Peyer's patch (tissue), 4 donors: ENCODE measurements around the gene TLCD3B. TPM values are rescaled to one million over a fixed set of nuclear protein-coding genes. Genes with fewer than 3 reads are reported as not detected.
"Not testable (repeated sequence)": the region's sequence is repeated elsewhere in the genome, so short reads cannot be mapped to it uniquely, and the experiment has no call there.

Source experiments
- DNase-seq, 3 donors: peaks; one replicate each; pipeline ENCODE4 v3.0.0-alpha.2; 2017 to 2019
- H3K27ac ChIP-seq, 4 donors: fragments of 200-600 bp; sonication (generic); one replicate each; pipeline ENCODE4 v1.5.1; 2016 to 2019
- H3K27me3 ChIP-seq, 2 donors: fragments of 200-600 bp; sonication (generic); one replicate each; pipeline ENCODE4 v1.5.1; 2019
- H3K36me3 ChIP-seq, 3 donors: fragments of 200-600 bp; sonication (generic); one replicate each; pipeline ENCODE4 v1.5.1; 2016 to 2019
- H3K4me1 ChIP-seq, 4 donors: fragments of 200-600 bp; sonication (generic); one replicate each; pipeline ENCODE4 v1.5.1; 2016 to 2019
- H3K4me3 ChIP-seq, 4 donors: fragments of 200-600 bp; sonication (generic); 1 replicate in 3 of 4; 2 replicates in 1 of 4; pipeline ENCODE4 v1.5.1; 2016 to 2019; ENCODE audit warnings: mild to moderate bottlenecking in 1 of 4
- H3K9me3 ChIP-seq, 4 donors: fragments of 200-600 bp; sonication (generic); one replicate each; pipeline ENCODE4 v1.5.1; 2016 to 2019; ENCODE audit warnings: mild to moderate bottlenecking in 1 of 4
- POLR2A ChIP-seq, 2 donors: fragments of 450-650 bp; IDR thresholded peaks; one replicate each; pipeline ENCODE4 v1.5.1; 2017; ENCODE audit warnings: antibody characterized with exemption in 2 of 2, mild to moderate bottlenecking in 2 of 2, moderate library complexity in 2 of 2
- total RNA-seq, 4 donors: library from RNA; depleted of rRNA; stranded (reverse); fragments of >200 nt; gene quantifications; one replicate each; pipeline ENCODE4 v1.1.0, GENCODE V29; 2016
- TF ChIP-seq, protein P1 (sequence below), 6 experiments: fragments of 450-650 bp in 4 of 6; fragments of 200-600 bp in 2 of 6; sonication (generic) in 1 of 6; IDR thresholded peaks; one replicate each; pipeline ENCODE4 v1.5.1; 2017 to 2019; ENCODE audit warnings: antibody characterized with exemption in 6 of 6, mild to moderate bottlenecking in 3 of 6, moderate library complexity in 1 of 6

Gene TLCD3B
- total RNA-seq, 4 donors from 2014 or later = not detected

DNA sequence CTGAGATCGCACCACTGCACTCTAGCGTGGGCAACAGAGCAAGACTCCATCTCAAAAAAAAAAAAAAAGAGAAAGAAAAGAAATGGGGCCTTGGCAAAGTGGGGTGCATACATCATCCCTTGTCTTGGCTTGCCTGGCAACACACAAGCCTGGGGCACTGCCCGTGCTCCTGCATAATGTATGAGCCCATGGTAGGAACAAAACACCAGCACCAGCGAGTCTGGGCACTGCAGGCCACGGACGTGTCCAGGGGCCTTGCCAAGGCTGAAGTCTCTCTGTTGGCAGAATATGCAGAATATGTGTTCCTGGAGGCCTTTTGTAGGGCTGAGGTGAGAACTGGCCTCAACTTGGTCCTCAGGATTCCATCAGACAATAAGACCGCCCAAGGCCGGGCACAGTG lies 18.8 kb upstream of the TLCD3B start:
- Histone ChIP-seq H3K36me3 (no peaks in the 10 kb centered on the region), H3K9me3 (no peaks in the 10 kb centered on the region), H3K4me3 (no peak overlapping the region), H3K27ac (no peak overlapping the region), H3K27me3 (no peaks in the 10 kb centered on the region), H3K4me1 (peaks cover 0 to 13% (median 6%) of the 10 kb centered on the region in 4 donors)
- TF ChIP-seq POLR2A (IDR thresholded peaks at IDR 0.05) = no peak
- TF ChIP-seq, protein P1, sequence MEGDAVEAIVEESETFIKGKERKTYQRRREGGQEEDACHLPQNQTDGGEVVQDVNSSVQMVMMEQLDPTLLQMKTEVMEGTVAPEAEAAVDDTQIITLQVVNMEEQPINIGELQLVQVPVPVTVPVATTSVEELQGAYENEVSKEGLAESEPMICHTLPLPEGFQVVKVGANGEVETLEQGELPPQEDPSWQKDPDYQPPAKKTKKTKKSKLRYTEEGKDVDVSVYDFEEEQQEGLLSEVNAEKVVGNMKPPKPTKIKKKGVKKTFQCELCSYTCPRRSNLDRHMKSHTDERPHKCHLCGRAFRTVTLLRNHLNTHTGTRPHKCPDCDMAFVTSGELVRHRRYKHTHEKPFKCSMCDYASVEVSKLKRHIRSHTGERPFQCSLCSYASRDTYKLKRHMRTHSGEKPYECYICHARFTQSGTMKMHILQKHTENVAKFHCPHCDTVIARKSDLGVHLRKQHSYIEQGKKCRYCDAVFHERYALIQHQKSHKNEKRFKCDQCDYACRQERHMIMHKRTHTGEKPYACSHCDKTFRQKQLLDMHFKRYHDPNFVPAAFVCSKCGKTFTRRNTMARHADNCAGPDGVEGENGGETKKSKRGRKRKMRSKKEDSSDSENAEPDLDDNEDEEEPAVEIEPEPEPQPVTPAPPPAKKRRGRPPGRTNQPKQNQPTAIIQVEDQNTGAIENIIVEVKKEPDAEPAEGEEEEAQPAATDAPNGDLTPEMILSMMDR (IDR thresholded peaks at IDR 0.05) = no peak
- DNase-seq = no peak

DNA sequence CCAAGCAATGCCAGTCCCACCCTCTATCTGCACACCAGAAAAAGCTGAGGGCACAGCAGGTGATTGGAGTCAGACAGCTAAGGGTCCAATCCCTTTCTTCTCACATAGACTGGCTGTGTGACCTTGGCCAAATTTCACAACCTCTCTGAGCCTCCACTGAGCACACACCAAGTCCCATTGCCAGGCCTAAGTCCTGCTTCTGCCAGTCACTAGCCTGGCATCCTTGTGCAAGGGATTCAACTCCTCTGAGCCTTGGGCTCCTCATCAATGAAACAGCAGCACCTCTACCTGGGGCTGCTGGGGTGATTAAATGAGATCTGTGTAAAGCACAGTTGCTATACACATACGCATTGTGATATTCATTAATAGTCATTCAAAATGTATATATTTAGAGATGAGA lies 15.5 kb upstream of the TLCD3B start:
- no peaks in the 10 kb centered on the region for H3K9me3 ChIP-seq
- H3K4me1 ChIP-seq = no peaks in the 10 kb centered on the region
- TF ChIP-seq POLR2A (IDR thresholded peaks at IDR 0.05) = no peak
- no peak for DNase-seq
- no peaks in the 10 kb centered on the region for H3K27me3 ChIP-seq
- H3K36me3 ChIP-seq = no peaks in the 10 kb centered on the region
- no peak overlapping the region for H3K4me3 ChIP-seq
- H3K27ac ChIP-seq = no peak overlapping the region

DNA sequence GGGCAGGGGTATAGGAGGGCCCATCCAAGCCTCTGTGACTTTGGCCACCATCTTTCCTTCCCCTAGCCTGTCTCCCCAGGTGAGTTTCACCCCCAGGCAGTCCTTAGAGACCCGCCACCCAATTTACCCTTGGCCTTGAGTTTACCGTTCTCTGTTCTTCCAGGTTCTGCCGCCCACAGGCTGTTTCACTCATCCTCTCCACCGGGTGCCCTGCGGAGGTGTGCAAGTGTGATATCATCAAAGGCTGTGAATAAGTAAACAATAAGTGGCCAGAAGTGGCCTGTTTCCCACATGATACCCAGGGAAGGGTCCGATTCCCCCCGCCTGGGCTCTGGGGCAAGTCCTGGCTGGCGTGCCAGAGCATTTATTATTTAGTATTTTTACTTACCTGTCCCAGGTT lies 15.1 kb upstream of the TLCD3B start:
- H3K27ac ChIP-seq = no peak overlapping the region
- H3K4me1 ChIP-seq = no peaks in the 10 kb centered on the region
- H3K36me3 ChIP-seq = no peaks in the 10 kb centered on the region
- TF ChIP-seq, protein P1 (IDR thresholded peaks at IDR 0.05) = no peak
- no peak for TF ChIP-seq POLR2A (IDR thresholded peaks at IDR 0.05)
- no peak overlapping the region for H3K4me3 ChIP-seq
- DNase-seq = no peak
- no peaks in the 10 kb centered on the region for H3K27me3 ChIP-seq
- H3K9me3 ChIP-seq = no peaks in the 10 kb centered on the region

DNA sequence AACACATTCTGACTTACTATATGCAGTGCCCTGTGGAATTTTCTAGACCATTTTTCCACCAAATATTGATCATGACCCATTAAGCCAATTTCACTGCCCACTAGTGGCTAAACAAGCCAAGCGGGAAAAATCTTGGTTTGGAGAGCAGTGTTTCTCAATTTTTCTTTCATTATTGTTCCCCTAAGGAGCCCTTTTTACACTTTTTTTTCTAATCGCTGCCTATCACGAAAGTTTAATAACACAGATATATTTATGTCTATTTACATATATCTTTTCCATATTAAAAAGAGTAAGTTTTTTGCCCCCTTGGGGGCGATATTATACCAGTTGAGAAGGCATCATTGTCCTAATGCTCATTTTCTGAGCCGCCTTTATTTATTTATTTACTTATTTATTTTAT lies 10.8 kb upstream of the TLCD3B start:
- Histone ChIP-seq H3K27ac (no peak overlapping the region), H3K4me1 (no peaks in the 10 kb centered on the region), H3K27me3 (no peaks in the 10 kb centered on the region), H3K9me3 (no peaks in the 10 kb centered on the region), H3K36me3 (no peaks in the 10 kb centered on the region), H3K4me3 (no peak overlapping the region)
- no peak for DNase-seq
- TF ChIP-seq, protein P1 (IDR thresholded peaks at IDR 0.05) = peak; percentile 9 to 39 (median 28)
- no peak for TF ChIP-seq POLR2A (IDR thresholded peaks at IDR 0.05)

DNA sequence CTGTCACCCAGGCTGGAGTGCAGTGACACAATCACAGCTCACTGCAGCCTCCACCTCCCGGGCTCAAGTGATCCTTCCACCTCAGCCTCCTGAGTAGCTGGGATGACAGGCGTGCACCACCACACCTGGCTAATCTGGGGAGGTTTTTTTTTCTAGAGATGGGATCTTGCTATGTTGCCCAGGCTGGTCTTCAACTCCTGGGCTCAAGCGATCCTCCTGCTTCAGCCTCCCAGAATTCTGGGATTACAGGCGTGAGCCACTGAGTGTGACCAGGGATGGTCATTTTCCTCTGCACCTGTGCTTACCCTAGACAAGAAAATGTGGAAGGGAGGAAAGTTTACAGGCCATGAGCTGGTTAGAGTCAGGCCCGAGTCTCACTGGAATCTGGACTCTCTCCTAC lies 9.6 kb upstream of the TLCD3B start:
- not testable (repeated sequence) for H3K9me3 ChIP-seq, H3K27me3 ChIP-seq, DNase-seq, H3K36me3 ChIP-seq, H3K4me3 ChIP-seq, H3K4me1 ChIP-seq, H3K27ac ChIP-seq

DNA sequence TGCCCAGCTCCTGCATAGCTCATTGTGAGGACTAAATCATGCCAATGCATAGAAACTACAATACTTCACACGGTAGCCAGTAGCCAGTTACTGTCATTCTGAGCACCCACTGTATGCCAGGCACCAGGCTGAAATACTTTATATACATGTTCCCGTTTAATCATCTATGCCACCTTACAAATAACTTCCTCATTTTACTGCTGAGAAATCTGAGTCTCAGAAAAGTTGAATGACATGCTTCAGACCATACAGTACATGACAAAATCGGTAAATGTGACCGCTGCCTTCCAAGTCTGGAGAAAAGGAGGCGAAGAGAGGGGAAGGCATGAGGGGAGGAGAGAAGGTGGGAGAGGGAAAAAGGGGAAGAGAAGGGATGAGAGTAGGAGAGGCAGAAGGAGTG lies 9.2 kb upstream of the TLCD3B start:
- Histone ChIP-seq H3K27me3 (no peaks in the 10 kb centered on the region), H3K4me3 (no peak overlapping the region), H3K36me3 (no peaks in the 10 kb centered on the region), H3K27ac (no peak overlapping the region), H3K9me3 (no peaks in the 10 kb centered on the region), H3K4me1 (no peaks in the 10 kb centered on the region)
- DNase-seq = no peak
- TF ChIP-seq, protein P1 (IDR thresholded peaks at IDR 0.05) = no peak

DNA sequence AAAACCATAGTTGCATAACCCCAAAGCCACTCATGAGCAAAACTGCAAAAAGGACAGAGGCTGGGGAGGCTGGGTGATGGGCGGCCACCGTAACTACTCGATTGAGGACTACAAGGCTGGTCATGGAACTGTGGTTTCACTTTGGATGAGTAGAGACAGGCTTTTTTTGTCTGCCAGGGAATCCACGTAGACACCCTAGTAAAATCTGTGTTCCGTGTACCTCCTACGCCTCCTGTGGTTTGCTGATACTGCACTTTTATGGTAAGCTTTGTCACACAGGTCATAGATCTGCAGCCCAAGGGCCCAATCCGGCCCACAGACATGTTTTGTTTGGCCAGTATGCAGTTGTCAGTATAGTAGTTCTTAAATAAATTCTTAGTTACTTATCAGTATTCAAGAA lies 2.2 kb upstream of the TLCD3B start:
- Histone ChIP-seq H3K36me3 (no peaks in the 10 kb centered on the region), H3K4me1 (peaks cover 0 to 8% (median 3%) of the 10 kb centered on the region in 4 donors), H3K27me3 (peaks cover 0 to 24% of the 10 kb centered on the region in 2 donors), H3K27ac (no peak overlapping the region), H3K9me3 (no peaks in the 10 kb centered on the region), H3K4me3 (no peak overlapping the region)
- no peak for TF ChIP-seq POLR2A (IDR thresholded peaks at IDR 0.05)
- TF ChIP-seq, protein P1 (IDR thresholded peaks at IDR 0.05) = no peak
- no peak for DNase-seq
